Measurements from ENCODE around the gene MTFP1.

The MTFP1 gene

GRCh38 chr22:30433773-30434172 lies 8.2 kb downstream of the MTFP1 start:
- Histone ChIP-seq H3K9me3 (ENCODE audit: insufficient read depth, low read length) (no peaks in the 10 kb centered on the region), H3K27ac (ENCODE audit: low read depth, low read length) (no peak overlapping the region), H3K4me2 (ENCODE audit: low read depth, low read length, poor library complexity, severe bottlenecking) (no peak overlapping the region), H3K36me3 (ENCODE audit: low read length) (no peaks in the 10 kb centered on the region), H2AFZ (ENCODE audit: low read depth, low read length, severe bottlenecking) (no peak overlapping the region), H3K79me2 (ENCODE audit: insufficient read depth, low read length) (no peaks in the 10 kb centered on the region), H3F3A (ENCODE audit: insufficient read depth) (peaks cover 11% of the 10 kb centered on the region), H4K20me1 (ENCODE audit: low read depth, low read length) (no peaks in the 10 kb centered on the region), H3K9ac (ENCODE audit: low read length) (no peak overlapping the region), H3K9me2 (replicated peaks; ENCODE audit: insufficient read depth, low read length) (no peaks in the 10 kb centered on the region), H3K4me3 (ENCODE audit: insufficient read depth, low read length, poor library complexity, severe bottlenecking) (no peak overlapping the region), H3K27me3 (ENCODE audit: low read length) (no peaks in the 10 kb centered on the region)
- TF ChIP-seq CTCF (IDR thresholded peaks at IDR 0.05; ENCODE audit: insufficient read depth, low read length, poor library complexity, severe bottlenecking) (no peak), EZH2phosphoT487 (conservative IDR thresholded peaks at IDR 0.05; ENCODE audit: low read length) (no peak)

GRCh38 chr22:30434843-30435242 lies 9.3 kb downstream of the MTFP1 start:
- Histone ChIP-seq H3K27ac (ENCODE audit: low read depth, low read length) (peak overlapping the region; percentile 43; the same call in 1 of the 2 replicates), H3K4me2 (ENCODE audit: low read depth, low read length, poor library complexity, severe bottlenecking) (peak overlapping the region; percentile 55), H3K9me2 (replicated peaks; ENCODE audit: insufficient read depth, low read length) (no peaks in the 10 kb centered on the region), H3K27me3 (ENCODE audit: low read length) (no peaks in the 10 kb centered on the region), H3F3A (ENCODE audit: insufficient read depth) (peaks cover 11% of the 10 kb centered on the region), H3K9ac (ENCODE audit: low read length) (peak overlapping the region; percentile 21; the same call in 1 of the 2 replicates), H3K9me3 (ENCODE audit: insufficient read depth, low read length) (no peaks in the 10 kb centered on the region), H3K4me3 (ENCODE audit: insufficient read depth, low read length, poor library complexity, severe bottlenecking) (peak overlapping the region; percentile 35), H4K20me1 (ENCODE audit: low read depth, low read length) (no peaks in the 10 kb centered on the region), H2AFZ (ENCODE audit: low read depth, low read length, severe bottlenecking) (no peak overlapping the region), H3K79me2 (ENCODE audit: insufficient read depth, low read length) (no peaks in the 10 kb centered on the region), H3K36me3 (ENCODE audit: low read length) (no peaks in the 10 kb centered on the region)
- TF ChIP-seq CTCF (IDR thresholded peaks at IDR 0.05; ENCODE audit: insufficient read depth, low read length, poor library complexity, severe bottlenecking) = no peak
- TF ChIP-seq EZH2phosphoT487 (conservative IDR thresholded peaks at IDR 0.05; ENCODE audit: low read length) = no peak

GRCh38 chr22:30435674-30436126 lies 10.1 kb downstream of the MTFP1 start:
- Histone ChIP-seq H4K20me1 (ENCODE audit: low read depth, low read length) (no peaks in the 10 kb centered on the region), H3K9ac (ENCODE audit: low read length) (peak overlapping the region; percentile 27; the same call in 1 of the 2 replicates), H3K27me3 (ENCODE audit: low read length) (no peaks in the 10 kb centered on the region), H2AFZ (ENCODE audit: low read depth, low read length, severe bottlenecking) (peak overlapping the region; percentile 83), H3K79me2 (ENCODE audit: insufficient read depth, low read length) (no peaks in the 10 kb centered on the region), H3K36me3 (ENCODE audit: low read length) (no peaks in the 10 kb centered on the region), H3K4me3 (ENCODE audit: insufficient read depth, low read length, poor library complexity, severe bottlenecking) (peak overlapping the region; percentile 41), H3K9me3 (ENCODE audit: insufficient read depth, low read length) (no peaks in the 10 kb centered on the region), H3F3A (ENCODE audit: insufficient read depth) (peaks cover 11% of the 10 kb centered on the region), H3K9me2 (replicated peaks; ENCODE audit: insufficient read depth, low read length) (no peaks in the 10 kb centered on the region), H3K27ac (ENCODE audit: low read depth, low read length) (peak overlapping the region; percentile 43), H3K4me2 (ENCODE audit: low read depth, low read length, poor library complexity, severe bottlenecking) (peak overlapping the region; percentile 55)
- TF ChIP-seq EZH2phosphoT487 (conservative IDR thresholded peaks at IDR 0.05; ENCODE audit: low read length) = no peak
- no peak for TF ChIP-seq CTCF (IDR thresholded peaks at IDR 0.05; ENCODE audit: insufficient read depth, low read length, poor library complexity, severe bottlenecking)
